GM04503 (cell line): Measurements from ENCODE around the gene SKA1.
"Not testable (repeated sequence)": the region's sequence is repeated elsewhere in the genome, so short reads cannot be mapped to it uniquely, and the experiment has no call there.

Source experiments
- DNase-seq: peaks from one replicate; pipeline ENCODE4 v3.0.0-alpha.2; 2012; ENCODE audit warnings: low read depth

Gene SKA1

DNA sequence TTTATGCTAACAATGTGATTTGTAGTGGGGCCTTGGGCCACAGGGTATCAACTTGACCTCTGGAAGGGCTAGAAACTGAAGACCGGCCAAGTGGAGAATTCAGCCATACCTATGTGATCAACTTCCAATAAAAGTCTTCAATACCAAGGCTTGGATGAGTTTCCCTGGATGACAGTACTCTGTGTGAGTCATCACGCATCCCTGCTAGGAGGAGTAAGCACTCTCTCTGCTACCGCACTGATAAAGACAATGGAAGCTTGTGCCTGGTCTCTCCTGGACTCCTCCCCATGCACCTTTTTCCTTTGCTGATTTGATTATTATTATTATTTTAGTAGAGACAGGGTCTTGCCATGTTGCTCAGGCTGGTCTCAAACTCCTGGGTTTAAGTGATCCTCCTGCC is 58.1 kb downstream of the SKA1 start:
- DNase-seq = no peak

DNA sequence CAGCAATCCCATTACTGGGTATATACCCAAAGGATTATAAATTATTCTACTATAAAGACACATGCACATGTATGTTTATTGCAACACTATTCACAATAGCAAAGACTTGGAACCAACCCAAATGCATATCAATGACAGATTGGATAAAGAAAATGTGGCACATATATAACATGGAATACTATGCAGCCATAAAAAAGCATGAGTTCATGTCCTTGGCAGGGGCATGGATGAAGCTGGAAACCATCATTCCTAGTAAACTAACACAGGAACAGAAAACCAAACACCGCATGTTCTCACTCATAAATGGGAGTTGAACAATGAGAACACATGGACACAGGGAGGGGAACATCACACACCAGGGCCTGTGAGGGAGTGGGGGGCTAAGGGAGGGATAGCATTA is 61.9 kb downstream of the SKA1 start:
- not testable (repeated sequence) for DNase-seq

DNA sequence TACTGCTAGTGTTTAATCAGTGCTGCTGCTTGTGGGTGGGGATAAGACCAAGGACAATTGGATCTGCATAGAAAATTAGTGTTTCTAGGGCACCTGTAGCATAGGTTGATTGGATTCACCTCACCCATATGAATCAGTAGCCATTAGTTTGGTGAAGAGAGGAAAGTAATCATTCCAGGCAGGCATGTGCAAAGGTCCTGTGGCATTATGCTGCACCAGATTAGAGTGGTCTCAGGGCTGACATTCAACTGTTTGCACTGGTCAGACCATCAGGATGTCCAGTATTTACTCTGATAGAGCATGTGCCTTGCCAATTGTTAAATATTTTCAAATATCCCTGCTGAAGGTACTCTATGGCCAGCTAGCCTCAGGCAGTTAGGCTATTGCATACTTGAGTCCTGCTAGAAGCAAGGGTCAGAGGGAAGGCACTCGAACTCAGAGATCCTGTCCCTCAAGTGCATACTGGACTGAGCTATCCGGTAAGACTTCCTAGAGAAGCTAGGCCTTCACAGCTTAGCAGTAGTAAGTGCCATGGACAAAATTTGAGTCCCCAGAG is 64.7 kb downstream of the SKA1 start:
- no peak for DNase-seq

DNA sequence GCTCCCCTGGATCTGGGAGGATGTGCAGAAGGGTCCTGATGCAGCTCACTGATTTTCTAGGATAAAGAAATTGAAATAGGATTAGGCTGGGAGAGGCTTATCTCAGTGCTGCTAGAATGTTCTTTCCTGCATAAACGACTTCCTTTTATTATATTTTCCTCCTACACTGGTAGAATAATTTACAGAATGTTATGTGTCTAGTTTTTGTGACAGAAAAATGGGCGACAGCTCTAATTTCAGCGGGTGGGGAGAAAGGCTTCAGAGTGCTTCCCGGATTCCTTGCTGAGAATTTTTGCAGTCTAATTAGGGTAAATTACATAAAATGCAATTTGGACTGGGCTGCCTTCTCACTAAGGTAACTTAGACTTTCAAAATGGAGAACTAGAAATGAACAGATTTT is 66.2 kb downstream of the SKA1 start:
- DNase-seq = no peak

DNA sequence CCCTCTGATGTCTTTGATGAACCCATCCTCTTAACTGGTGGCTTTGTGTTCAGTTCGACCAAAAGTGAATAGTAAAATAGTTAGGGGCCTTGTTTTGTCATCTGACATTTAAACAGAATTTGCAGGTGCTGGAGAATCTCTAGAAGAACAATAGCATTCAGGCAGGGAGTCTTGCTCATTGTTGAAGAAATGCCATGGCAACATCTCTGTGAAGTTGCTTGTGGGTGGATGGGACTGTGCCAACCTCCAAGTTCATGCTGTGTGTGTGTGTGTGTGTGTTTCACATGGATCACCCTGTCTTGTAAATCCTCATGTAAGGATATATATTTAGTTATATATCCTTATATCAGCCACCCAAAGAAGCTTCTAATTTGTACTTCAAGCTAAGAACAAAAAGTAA is 66.7 kb downstream of the SKA1 start:
- DNase-seq = no peak
